Cardiac muscle cell (in vitro differentiated cells and primary cell): ENCODE results near the gene AMHR2. TPM values are rescaled to one million over a fixed set of nuclear protein-coding genes. Genes with fewer than 3 reads are reported as not detected.
"Not testable (repeated sequence)": the region's sequence is repeated elsewhere in the genome, so short reads cannot be mapped to it uniquely, and the experiment has no call there.

Experiments
- DNase-seq, 2 donors: peaks; one replicate each; pipeline versions ENCODE4 v3.0.0 to v3.0.0-alpha.2; 2010 to 2017; ENCODE audit warnings: low read depth in 1 of 2, low spot score in 1 of 2
- H3K27ac ChIP-seq: fragments of 200-600 bp; sonication (generic); 2 replicates; pipeline ENCODE4 v1.5.1; 2016
- H3K27me3 ChIP-seq: fragments of 200-600 bp; sonication (generic); 2 replicates; pipeline ENCODE4 v1.6.0; 2016; ENCODE audit warnings: control low read depth
- H3K36me3 ChIP-seq: fragments of 200-600 bp; sonication (generic); 2 replicates; pipeline ENCODE4 v1.5.1; 2016; ENCODE audit warnings: control low read depth
- H3K4me1 ChIP-seq: fragments of 200-600 bp; sonication (generic); 2 replicates; pipeline ENCODE4 v1.8.1; 2017; ENCODE audit warnings: low read depth, mild to moderate bottlenecking, mixed run types
- H3K4me3 ChIP-seq: fragments of 200-600 bp; sonication (generic); 2 replicates; pipeline ENCODE4 v1.5.1; 2016; ENCODE audit warnings: mild to moderate bottlenecking
- H3K9me3 ChIP-seq: fragments of 200-600 bp; sonication (generic); 2 replicates; pipeline ENCODE4 v1.5.1; 2017; ENCODE audit warnings: low read depth, mild to moderate bottlenecking, control low read depth
- polyA plus RNA-seq: library from polyadenylated mRNA; unstranded; fragments of >200 nt; fragmentation: Nextera tagmentation; extraction: Ambion mirVana; gene quantifications from 2 replicates; pipeline ENCODE4 v1.2.1, GENCODE V29; 2016
- total RNA-seq: library from RNA; depleted of rRNA; stranded (reverse); fragments of >200 nt; gene quantifications from 2 replicates; pipeline ENCODE4 v1.2.3, GENCODE V29; 2016
- TF ChIP-seq, protein P1 (sequence below): IDR thresholded peaks from 2 replicates; pipeline ENCODE4 v1.5.1; 2012; ENCODE audit warnings: low read depth, mild to moderate bottlenecking, low read length

The AMHR2 gene
- total and polyA plus RNA-seq, 2 experiments from 2014 or later: 39.8 to 53.4 TPM

DNA sequence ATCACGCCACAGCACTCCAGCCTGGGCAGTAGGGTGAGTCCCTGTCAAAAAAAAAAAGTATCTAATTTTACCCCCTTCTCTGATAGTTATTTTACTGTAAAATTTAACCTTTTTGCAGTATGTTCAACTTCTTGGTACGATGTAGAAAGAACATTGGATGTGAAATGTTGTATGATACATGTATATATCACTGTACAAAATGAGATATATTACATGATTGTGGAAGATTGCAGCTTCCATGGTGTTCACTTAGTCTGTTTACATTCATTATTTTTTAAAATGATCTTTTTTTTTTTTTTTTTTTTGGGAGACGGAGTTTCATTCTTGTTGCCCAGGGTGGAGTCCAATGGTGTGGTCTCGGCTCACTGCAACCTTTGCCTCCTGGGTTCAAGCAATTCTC lies 34.7 kb upstream of the AMHR2 start:
- TF ChIP-seq, protein P1, sequence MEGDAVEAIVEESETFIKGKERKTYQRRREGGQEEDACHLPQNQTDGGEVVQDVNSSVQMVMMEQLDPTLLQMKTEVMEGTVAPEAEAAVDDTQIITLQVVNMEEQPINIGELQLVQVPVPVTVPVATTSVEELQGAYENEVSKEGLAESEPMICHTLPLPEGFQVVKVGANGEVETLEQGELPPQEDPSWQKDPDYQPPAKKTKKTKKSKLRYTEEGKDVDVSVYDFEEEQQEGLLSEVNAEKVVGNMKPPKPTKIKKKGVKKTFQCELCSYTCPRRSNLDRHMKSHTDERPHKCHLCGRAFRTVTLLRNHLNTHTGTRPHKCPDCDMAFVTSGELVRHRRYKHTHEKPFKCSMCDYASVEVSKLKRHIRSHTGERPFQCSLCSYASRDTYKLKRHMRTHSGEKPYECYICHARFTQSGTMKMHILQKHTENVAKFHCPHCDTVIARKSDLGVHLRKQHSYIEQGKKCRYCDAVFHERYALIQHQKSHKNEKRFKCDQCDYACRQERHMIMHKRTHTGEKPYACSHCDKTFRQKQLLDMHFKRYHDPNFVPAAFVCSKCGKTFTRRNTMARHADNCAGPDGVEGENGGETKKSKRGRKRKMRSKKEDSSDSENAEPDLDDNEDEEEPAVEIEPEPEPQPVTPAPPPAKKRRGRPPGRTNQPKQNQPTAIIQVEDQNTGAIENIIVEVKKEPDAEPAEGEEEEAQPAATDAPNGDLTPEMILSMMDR: no peak
- no peaks in the 10 kb centered on the region for H3K27me3 ChIP-seq
- peaks cover 4% of the 10 kb centered on the region for H3K36me3 ChIP-seq
- no peak for DNase-seq
- H3K27ac ChIP-seq: no peak overlapping the region
- peaks cover 9% of the 10 kb centered on the region for H3K4me1 ChIP-seq
- no peaks in the 10 kb centered on the region for H3K9me3 ChIP-seq
- no peak overlapping the region for H3K4me3 ChIP-seq

DNA sequence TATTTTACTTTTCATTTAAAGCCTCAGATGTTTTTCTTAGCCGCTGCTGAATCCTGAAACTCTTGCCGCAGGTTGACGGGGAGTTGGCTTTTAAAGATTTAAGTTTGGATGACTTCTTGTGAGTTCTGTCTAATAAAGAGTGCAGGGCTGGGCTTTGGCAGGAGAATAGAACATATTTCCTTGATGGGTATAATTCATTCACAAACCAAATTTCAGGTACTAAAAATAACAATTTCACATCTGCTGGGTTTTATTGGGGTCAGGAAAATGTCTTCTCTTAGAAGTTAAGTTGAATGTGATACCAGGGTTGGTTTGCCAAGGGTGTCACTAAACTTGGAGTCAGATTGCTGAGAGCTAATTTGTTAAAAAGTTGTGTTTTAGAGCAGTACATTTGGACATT lies 34.0 kb upstream of the AMHR2 start:
- H3K27me3 ChIP-seq: no peaks in the 10 kb centered on the region
- H3K9me3 ChIP-seq: no peaks in the 10 kb centered on the region
- DNase-seq: no peak
- H3K4me3 ChIP-seq: no peak overlapping the region
- peaks cover 9% of the 10 kb centered on the region for H3K4me1 ChIP-seq
- H3K27ac ChIP-seq: peak overlapping the region; percentile 53
- no peaks in the 10 kb centered on the region for H3K36me3 ChIP-seq
- TF ChIP-seq, protein P1: no peak

DNA sequence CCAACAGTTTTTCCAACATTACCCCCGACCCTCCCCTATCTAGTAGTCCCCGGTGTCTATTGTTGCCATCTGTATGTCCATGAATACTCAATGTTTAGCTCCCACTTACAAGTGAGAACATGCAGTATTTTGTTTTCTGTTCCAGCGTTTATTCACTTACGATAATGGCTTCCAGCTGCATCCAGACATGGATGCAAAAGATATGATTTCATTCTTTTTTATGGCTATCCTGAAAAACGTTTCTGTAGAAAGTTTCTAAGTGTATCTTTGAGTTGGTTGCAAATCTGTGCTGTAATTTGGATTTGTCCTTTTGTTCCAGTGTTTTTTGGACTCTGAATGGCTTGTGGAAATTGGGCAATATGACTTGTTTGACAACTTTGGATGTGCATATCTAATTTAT lies 31.9 kb upstream of the AMHR2 start:
- peaks cover 4% of the 10 kb centered on the region for H3K4me1 ChIP-seq
- peak overlapping the region; percentile 64 for H3K27ac ChIP-seq
- H3K4me3 ChIP-seq: no peak overlapping the region
- H3K36me3 ChIP-seq: no peaks in the 10 kb centered on the region
- no peaks in the 10 kb centered on the region for H3K9me3 ChIP-seq
- no peak for DNase-seq
- TF ChIP-seq, protein P1: no peak
- H3K27me3 ChIP-seq: no peaks in the 10 kb centered on the region

DNA sequence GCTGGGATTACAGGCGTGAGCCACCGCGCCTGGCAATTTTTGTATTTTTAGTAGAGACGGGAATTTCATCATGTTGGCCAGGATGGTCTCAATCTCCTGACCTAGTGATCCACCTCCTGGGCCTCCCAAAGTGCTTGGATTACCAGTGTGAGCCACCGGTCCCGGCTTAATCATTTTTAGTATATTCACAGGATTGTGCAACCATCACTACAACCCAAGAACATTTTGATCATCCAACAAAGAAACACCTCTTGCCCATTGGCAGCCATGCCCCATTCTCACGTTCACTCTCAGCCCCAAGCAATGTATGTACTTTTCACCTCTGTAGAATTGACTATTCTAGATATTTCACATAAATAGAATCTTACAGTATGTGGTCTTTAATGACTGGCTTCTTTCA lies 23.8 kb upstream of the AMHR2 start:
- Histone ChIP-seq H3K4me1 (no peaks in the 10 kb centered on the region), H3K9me3 (no peaks in the 10 kb centered on the region), H3K4me3 (no peak overlapping the region), H3K27ac (no peak overlapping the region), H3K36me3 (peaks cover 5% of the 10 kb centered on the region), H3K27me3 (no peaks in the 10 kb centered on the region)
- DNase-seq: no peak
- TF ChIP-seq, protein P1: no peak

DNA sequence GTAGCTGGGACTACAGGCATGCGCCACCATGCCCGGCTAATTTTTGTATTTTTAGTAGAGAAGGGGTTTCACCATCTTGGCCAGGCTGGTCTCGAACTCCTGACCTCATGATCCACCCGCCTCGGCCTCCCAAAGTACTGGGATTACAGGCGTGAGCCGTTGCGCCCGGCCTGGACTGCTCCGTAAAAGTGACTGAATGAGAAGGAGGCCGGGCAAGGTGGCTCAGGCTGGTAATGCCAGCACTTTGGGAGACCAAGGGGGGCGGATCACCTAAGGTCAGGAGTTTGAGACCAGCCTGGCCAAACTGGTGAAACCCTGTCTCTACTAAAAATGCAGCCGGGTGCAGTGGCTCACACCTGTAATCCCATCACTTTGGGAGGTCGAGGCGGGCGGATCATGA lies 21.3 kb upstream of the AMHR2 start:
- not testable (repeated sequence) for H3K9me3 ChIP-seq, H3K27me3 ChIP-seq, H3K4me1 ChIP-seq, DNase-seq, H3K4me3 ChIP-seq
- Histone ChIP-seq H3K36me3 (peaks cover 17% of the 10 kb centered on the region), H3K27ac (peak overlapping the region; percentile 23)

DNA sequence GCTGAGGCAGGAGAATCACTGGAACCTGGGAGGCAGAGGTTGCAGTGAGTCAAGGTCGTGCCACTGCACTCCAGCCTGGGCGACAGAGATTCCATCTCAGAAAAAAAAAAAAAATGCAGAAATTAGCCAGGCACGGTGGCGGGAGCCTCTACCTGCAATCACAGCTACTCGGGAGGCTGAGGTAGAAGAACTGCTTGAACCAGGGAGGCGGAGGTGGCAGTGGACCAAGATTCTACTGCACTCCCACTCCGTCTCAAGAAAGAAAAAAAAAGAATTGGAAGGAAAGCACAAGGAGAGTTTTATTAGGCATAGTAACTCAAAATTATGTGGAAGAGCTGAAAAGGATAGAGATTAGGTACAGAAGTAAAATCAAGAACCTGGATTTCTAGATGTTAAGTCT lies 20.8 kb upstream of the AMHR2 start:
- peaks cover 20% of the 10 kb centered on the region for H3K36me3 ChIP-seq
- no peak overlapping the region for H3K4me3 ChIP-seq
- H3K9me3 ChIP-seq: no peaks in the 10 kb centered on the region
- TF ChIP-seq, protein P1: no peak
- H3K27ac ChIP-seq: peak overlapping the region; percentile 23
- no peak for DNase-seq
- no peaks in the 10 kb centered on the region for H3K27me3 ChIP-seq
- no peaks in the 10 kb centered on the region for H3K4me1 ChIP-seq
